Right renal cortex interstitium (tissue), 3 donors: Measurements from ENCODE around the gene NUFIP2. TPM values are rescaled to one million over a fixed set of nuclear protein-coding genes. Genes with fewer than 3 reads are reported as not detected.

Experiments used
- DNase-seq, 3 donors: peaks; one replicate each; pipeline ENCODE4 v3.0.0-alpha.2; 2013; ENCODE audit warnings: low read depth in 3 of 3, low spot score in 2 of 3
- polyA plus RNA-seq, 3 donors: library from polyadenylated mRNA; unstranded; fragments of 120-200 nt; gene quantifications; one replicate each; pipeline ENCODE4 v1.2.1, GENCODE V29; 2013; ENCODE audit not compliant: insufficient read length in 3 of 3

The NUFIP2 gene
- polyA plus RNA-seq, 3 donors: 35.5 to 38.0 (median 36.7) TPM

- no peak for DNase-seq
These were observed 86.0 kb downstream of the NUFIP2 start for GRCh38 chr17:29207975-29208374.

Other genes starting within 250 kb of the NUFIP2 start
- 10 to 100 TPM; 32.6 to 39.4 (median 36.6) TPM for gene MYO18A, start 113.8 kb downstream of the NUFIP2 start, polyA plus RNA-seq
- gene CRYBA1, start 47.3 kb downstream of the NUFIP2 start, polyA plus RNA-seq: not detected
- 10 to 100 TPM; 45.1 to 52.4 (median 49.1) TPM for gene TAOK1, start 96.2 kb upstream of the NUFIP2 start, polyA plus RNA-seq